ENCODE measurements around the gene YRDC. TPM values are rescaled to one million over a fixed set of nuclear protein-coding genes. Genes with fewer than 3 reads are reported as not detected.

The YRDC gene
- polyA plus RNA-seq, 1 donor from 2014 or later, result 34.1 TPM

GRCh38 chr1:37849480-37849879, 41.5 kb upstream of the YRDC start:
- Histone ChIP-seq H3K9ac (ENCODE audit: low read length) (no peak overlapping the region), H3K4me3 (ENCODE audit: low read length) (no peak overlapping the region), H4K20me1 (ENCODE audit: insufficient read depth) (no peaks in the 10 kb centered on the region), H3K27ac (ENCODE audit: low read length) (no peak overlapping the region), H3K79me2 (replicated peaks; ENCODE audit: insufficient read depth, low read length) (peaks cover 44% of the 10 kb centered on the region), H3K27me3 (ENCODE audit: insufficient read depth, low read depth, low read length) (no peaks in the 10 kb centered on the region), H3K36me3 (ENCODE audit: insufficient read depth, low read length) (no peaks in the 10 kb centered on the region), H3K9me2 (ENCODE audit: insufficient read depth, low read length) (no peaks in the 10 kb centered on the region), H3K9me3 (ENCODE audit: low read length) (no peaks in the 10 kb centered on the region), H3F3A (ENCODE audit: insufficient read depth, low read length, poor library complexity, severe bottlenecking) (no peaks in the 10 kb centered on the region), H2AFZ (ENCODE audit: low read depth, low read length) (no peak overlapping the region), H3K4me2 (ENCODE audit: low read length) (no peak overlapping the region)
- TF ChIP-seq CTCF (IDR thresholded peaks at IDR 0.05; ENCODE audit: poor library complexity, severe bottlenecking) (no peak), EZH2 (IDR thresholded peaks at IDR 0.05; ENCODE audit: borderline replicate concordance, insufficient read depth, low read length, poor library complexity, severe bottlenecking) (no peak), SMC3 (conservative IDR thresholded peaks at IDR 0.05; ENCODE audit: poor library complexity) (no peak), RAD21 (conservative IDR thresholded peaks at IDR 0.05) (no peak), POLR2AphosphoS5 (IDR thresholded peaks at IDR 0.05) (no peak), TAF1 (IDR thresholded peaks at IDR 0.05; ENCODE audit: low read depth) (no peak), EP300 (conservative IDR thresholded peaks at IDR 0.05; ENCODE audit: poor library complexity, severe bottlenecking) (no peak), MXI1 (conservative IDR thresholded peaks at IDR 0.05; ENCODE audit: poor library complexity, severe bottlenecking) (no peak)
- TF ChIP-seq, protein P1, sequence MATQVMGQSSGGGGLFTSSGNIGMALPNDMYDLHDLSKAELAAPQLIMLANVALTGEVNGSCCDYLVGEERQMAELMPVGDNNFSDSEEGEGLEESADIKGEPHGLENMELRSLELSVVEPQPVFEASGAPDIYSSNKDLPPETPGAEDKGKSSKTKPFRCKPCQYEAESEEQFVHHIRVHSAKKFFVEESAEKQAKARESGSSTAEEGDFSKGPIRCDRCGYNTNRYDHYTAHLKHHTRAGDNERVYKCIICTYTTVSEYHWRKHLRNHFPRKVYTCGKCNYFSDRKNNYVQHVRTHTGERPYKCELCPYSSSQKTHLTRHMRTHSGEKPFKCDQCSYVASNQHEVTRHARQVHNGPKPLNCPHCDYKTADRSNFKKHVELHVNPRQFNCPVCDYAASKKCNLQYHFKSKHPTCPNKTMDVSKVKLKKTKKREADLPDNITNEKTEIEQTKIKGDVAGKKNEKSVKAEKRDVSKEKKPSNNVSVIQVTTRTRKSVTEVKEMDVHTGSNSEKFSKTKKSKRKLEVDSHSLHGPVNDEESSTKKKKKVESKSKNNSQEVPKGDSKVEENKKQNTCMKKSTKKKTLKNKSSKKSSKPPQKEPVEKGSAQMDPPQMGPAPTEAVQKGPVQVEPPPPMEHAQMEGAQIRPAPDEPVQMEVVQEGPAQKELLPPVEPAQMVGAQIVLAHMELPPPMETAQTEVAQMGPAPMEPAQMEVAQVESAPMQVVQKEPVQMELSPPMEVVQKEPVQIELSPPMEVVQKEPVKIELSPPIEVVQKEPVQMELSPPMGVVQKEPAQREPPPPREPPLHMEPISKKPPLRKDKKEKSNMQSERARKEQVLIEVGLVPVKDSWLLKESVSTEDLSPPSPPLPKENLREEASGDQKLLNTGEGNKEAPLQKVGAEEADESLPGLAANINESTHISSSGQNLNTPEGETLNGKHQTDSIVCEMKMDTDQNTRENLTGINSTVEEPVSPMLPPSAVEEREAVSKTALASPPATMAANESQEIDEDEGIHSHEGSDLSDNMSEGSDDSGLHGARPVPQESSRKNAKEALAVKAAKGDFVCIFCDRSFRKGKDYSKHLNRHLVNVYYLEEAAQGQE (IDR thresholded peaks at IDR 0.05; ENCODE audit: borderline replicate concordance), result no peak

DNA sequence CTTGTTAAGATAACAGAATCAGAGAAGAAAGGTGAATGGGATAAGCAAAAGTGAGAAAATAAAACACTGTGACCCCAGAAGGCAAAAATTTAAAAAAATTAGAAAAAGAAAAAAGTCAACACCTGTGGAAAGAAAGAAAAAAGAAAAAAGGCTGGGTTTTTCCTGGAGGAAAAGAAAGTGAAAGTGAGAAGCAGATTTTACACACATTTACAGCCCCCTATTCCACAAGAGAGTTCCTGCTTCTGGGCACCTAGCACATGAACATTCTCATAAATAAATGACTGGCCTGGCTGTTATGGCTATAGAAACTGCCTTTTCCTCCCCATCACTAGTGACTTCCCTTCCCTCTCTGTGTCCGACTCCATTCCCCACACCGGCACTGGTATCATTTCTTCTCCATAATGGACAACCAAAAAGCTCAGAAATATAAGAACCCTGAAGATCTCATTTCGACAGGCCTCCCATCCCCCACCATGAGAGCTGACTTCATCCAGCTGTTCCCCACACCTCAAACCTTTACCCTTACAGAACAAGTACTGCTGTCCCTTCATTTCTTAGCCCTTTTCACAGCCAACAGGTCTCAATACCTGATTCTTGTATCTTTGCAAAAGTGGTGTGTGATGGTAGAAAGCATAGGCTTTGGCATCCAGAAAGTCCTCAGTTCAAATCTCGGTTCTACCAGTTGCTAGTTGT, 38.8 kb upstream of the YRDC start:
- no peak overlapping the region for H3K27ac ChIP-seq (ENCODE audit: low read length)
- H3K79me2 ChIP-seq (replicated peaks; ENCODE audit: insufficient read depth, low read length), result peaks cover 30% of the 10 kb centered on the region
- no peak overlapping the region for H3K4me3 ChIP-seq (ENCODE audit: low read length)
- H3F3A ChIP-seq (ENCODE audit: insufficient read depth, low read length, poor library complexity, severe bottlenecking), result no peaks in the 10 kb centered on the region
- H3K9me2 ChIP-seq (ENCODE audit: insufficient read depth, low read length), result no peaks in the 10 kb centered on the region
- H3K9ac ChIP-seq (ENCODE audit: low read length), result no peak overlapping the region
- H3K4me2 ChIP-seq (ENCODE audit: low read length), result no peak overlapping the region
- no peaks in the 10 kb centered on the region for H3K9me3 ChIP-seq (ENCODE audit: low read length)
- H2AFZ ChIP-seq (ENCODE audit: low read depth, low read length), result no peak overlapping the region
- no peak for TF ChIP-seq CTCF (IDR thresholded peaks at IDR 0.05; ENCODE audit: poor library complexity, severe bottlenecking)
- no peak for TF ChIP-seq RAD21 (conservative IDR thresholded peaks at IDR 0.05)
- TF ChIP-seq, protein P1 (IDR thresholded peaks at IDR 0.05; ENCODE audit: borderline replicate concordance), result no peak
- no peak for TF ChIP-seq TAF1 (IDR thresholded peaks at IDR 0.05; ENCODE audit: low read depth)
- no peak for TF ChIP-seq SMC3 (conservative IDR thresholded peaks at IDR 0.05; ENCODE audit: poor library complexity)
- TF ChIP-seq EZH2 (IDR thresholded peaks at IDR 0.05; ENCODE audit: borderline replicate concordance, insufficient read depth, low read length, poor library complexity, severe bottlenecking), result no peak
- no peak for TF ChIP-seq POLR2AphosphoS5 (IDR thresholded peaks at IDR 0.05)
- TF ChIP-seq MXI1 (conservative IDR thresholded peaks at IDR 0.05; ENCODE audit: poor library complexity, severe bottlenecking), result no peak
- TF ChIP-seq EP300 (conservative IDR thresholded peaks at IDR 0.05; ENCODE audit: poor library complexity, severe bottlenecking), result no peak
- no peaks in the 10 kb centered on the region for H3K27me3 ChIP-seq (ENCODE audit: insufficient read depth, low read depth, low read length)
- H4K20me1 ChIP-seq (ENCODE audit: insufficient read depth), result no peaks in the 10 kb centered on the region
- H3K36me3 ChIP-seq (ENCODE audit: insufficient read depth, low read length), result no peaks in the 10 kb centered on the region

Measured in neural cell (in vitro differentiated cells).